ENCODE measurements around the gene SSBP3.

- TF ChIP-seq MBD1 (CRISPR knock-in tag; IDR thresholded peaks at IDR 0.05) (no peak), SMARCA4 (IDR thresholded peaks at IDR 0.05) (no peak), ATF3 (IDR thresholded peaks at IDR 0.05) (no peak), ATF3 (CRISPR knock-in tag; conservative IDR thresholded peaks at IDR 0.05) (no peak), PYGO2 (tag; IDR thresholded peaks at IDR 0.05) (no peak), ETS2 (tag; IDR thresholded peaks at IDR 0.05; ENCODE audit: borderline replicate concordance, poor library complexity, severe bottlenecking) (no peak), ATF7 (IDR thresholded peaks at IDR 0.05) (no peak), BRF2 (IDR thresholded peaks at IDR 0.05; ENCODE audit: borderline replicate concordance, insufficient read depth, insufficient read length) (no peak), DIDO1 (tag; IDR thresholded peaks at IDR 0.05; ENCODE audit: low read depth) (no peak), RAD21 (CRISPR knock-in tag; conservative IDR thresholded peaks at IDR 0.05 in 1 of 2, IDR thresholded peaks at IDR 0.05 in 1 of 2) (no peak)
These were observed 155.5 kb downstream of the SSBP3 start for GRCh38 chr1:54250670-54251069.
